Muscle layer of colon (tissue), 2 donors: ENCODE data around the gene SWAP70.
A peak's percentile ranks its signal among the peaks of the same experiment; 100 is the strongest.

ENCODE experiments used
- H3K27ac ChIP-seq: one replicate; pipeline ENCODE4 v1.7.0; 2013; ENCODE audit warnings: low read depth, mild to moderate bottlenecking, low read length, moderate library complexity
- H3K27me3 ChIP-seq, 2 donors: one replicate each; pipeline ENCODE4 v1.7.0; 2013; ENCODE audit warnings: low read length in 2 of 2, mild to moderate bottlenecking in 2 of 2; ENCODE audit not compliant: insufficient read depth in 2 of 2, control insufficient read depth in 1 of 2
- H3K36me3 ChIP-seq: one replicate; pipeline ENCODE4 v1.7.0; 2013; ENCODE audit warnings: mild to moderate bottlenecking, low read length; ENCODE audit not compliant: insufficient read depth
- H3K4me1 ChIP-seq: one replicate; pipeline ENCODE4 v1.7.0; 2013; ENCODE audit warnings: mild to moderate bottlenecking, low read length; ENCODE audit not compliant: insufficient read depth
- H3K4me3 ChIP-seq, 2 donors: one replicate each; pipeline ENCODE4 v1.7.0; 2013; ENCODE audit warnings: low read length in 2 of 2, low read depth in 1 of 2, mild to moderate bottlenecking in 1 of 2, moderate library complexity in 1 of 2
- H3K9ac ChIP-seq: one replicate; pipeline ENCODE4 v1.7.0; 2013; ENCODE audit warnings: low read length
- H3K9me3 ChIP-seq: one replicate; pipeline ENCODE4 v1.7.0; 2013; ENCODE audit warnings: mild to moderate bottlenecking, low read length
- donor health status: abdominal sarcoma.
- donor health status: Adenocarcinoma of cecum.

The SWAP70 gene

GRCh38 chr11:9675691-9676090 is 11.8 kb downstream of the SWAP70 start:
- no peaks in the 10 kb centered on the region for H3K9me3 ChIP-seq
- H3K27me3 ChIP-seq: no peaks in the 10 kb centered on the region
- H3K27ac ChIP-seq: no peak overlapping the region
- no peaks in the 10 kb centered on the region for H3K36me3 ChIP-seq
- no peak overlapping the region for H3K9ac ChIP-seq
- H3K4me1 ChIP-seq: no peaks in the 10 kb centered on the region
- H3K4me3 ChIP-seq: no peak overlapping the region

GRCh38 chr11:9677951-9678350 is 14.1 kb downstream of the SWAP70 start:
- H3K27me3 ChIP-seq: no peaks in the 10 kb centered on the region
- H3K27ac ChIP-seq: no peak overlapping the region
- no peak overlapping the region for H3K9ac ChIP-seq
- no peaks in the 10 kb centered on the region for H3K36me3 ChIP-seq
- H3K9me3 ChIP-seq: no peaks in the 10 kb centered on the region
- H3K4me3 ChIP-seq: no peak overlapping the region
- H3K4me1 ChIP-seq: peaks cover 16% of the 10 kb centered on the region

GRCh38 chr11:9678576-9678975 is 14.7 kb downstream of the SWAP70 start:
- no peak overlapping the region for H3K4me3 ChIP-seq
- no peaks in the 10 kb centered on the region for H3K27me3 ChIP-seq
- no peaks in the 10 kb centered on the region for H3K9me3 ChIP-seq
- H3K4me1 ChIP-seq: peaks cover 16% of the 10 kb centered on the region
- no peaks in the 10 kb centered on the region for H3K36me3 ChIP-seq
- no peak overlapping the region for H3K9ac ChIP-seq
- no peak overlapping the region for H3K27ac ChIP-seq

- H3K36me3 ChIP-seq: no peaks in the 10 kb centered on the region
- H3K4me3 ChIP-seq: no peak overlapping the region
- peaks cover 16% of the 10 kb centered on the region for H3K4me1 ChIP-seq
- H3K27me3 ChIP-seq: no peaks in the 10 kb centered on the region
- no peaks in the 10 kb centered on the region for H3K9me3 ChIP-seq
- H3K9ac ChIP-seq: no peak overlapping the region
- no peak overlapping the region for H3K27ac ChIP-seq
Observed at GRCh38 chr11:9680028-9680427, 16.2 kb downstream of the SWAP70 start.

GRCh38 chr11:9681583-9682372 is 17.9 kb downstream of the SWAP70 start:
- H3K27me3 ChIP-seq: no peaks in the 10 kb centered on the region
- H3K4me3 ChIP-seq: no peak overlapping the region
- H3K36me3 ChIP-seq: no peaks in the 10 kb centered on the region
- no peak overlapping the region for H3K9ac ChIP-seq
- H3K4me1 ChIP-seq: peaks cover 16% of the 10 kb centered on the region
- H3K27ac ChIP-seq: no peak overlapping the region
- H3K9me3 ChIP-seq: no peaks in the 10 kb centered on the region

- H3K9me3 ChIP-seq: no peaks in the 10 kb centered on the region
- no peak overlapping the region for H3K9ac ChIP-seq
- peaks cover 21% of the 10 kb centered on the region for H3K4me1 ChIP-seq
- no peak overlapping the region for H3K4me3 ChIP-seq
- H3K36me3 ChIP-seq: no peaks in the 10 kb centered on the region
- H3K27me3 ChIP-seq: no peaks in the 10 kb centered on the region
- peak overlapping the region; percentile 36 for H3K27ac ChIP-seq
Observed at GRCh38 chr11:9687711-9688477, 24.0 kb downstream of the SWAP70 start.

- Histone ChIP-seq H3K27ac (peak overlapping the region; percentile 57), H3K4me3 (peak overlapping the region in 1 of 2 donors; percentile 3), H3K4me1 (peaks cover 21% of the 10 kb centered on the region), H3K27me3 (no peaks in the 10 kb centered on the region), H3K36me3 (no peaks in the 10 kb centered on the region), H3K9me3 (no peaks in the 10 kb centered on the region), H3K9ac (peak overlapping the region; percentile 28)
Observed at GRCh38 chr11:9688716-9689511, 25.0 kb downstream of the SWAP70 start.

GRCh38 chr11:9689721-9690120 is 25.8 kb downstream of the SWAP70 start:
- Histone ChIP-seq H3K27me3 (no peaks in the 10 kb centered on the region), H3K4me3 (peak overlapping the region in 1 of 2 donors; percentile 3), H3K4me1 (peaks cover 21% of the 10 kb centered on the region), H3K9ac (peak overlapping the region; percentile 28), H3K9me3 (no peaks in the 10 kb centered on the region), H3K27ac (peak overlapping the region; percentile 57), H3K36me3 (no peaks in the 10 kb centered on the region)

GRCh38 chr11:9691865-9692264 is 28.0 kb downstream of the SWAP70 start:
- no peak overlapping the region for H3K9ac ChIP-seq
- H3K4me3 ChIP-seq: no peak overlapping the region
- H3K36me3 ChIP-seq: peaks cover 10% of the 10 kb centered on the region
- H3K4me1 ChIP-seq: peaks cover 21% of the 10 kb centered on the region
- no peaks in the 10 kb centered on the region for H3K27me3 ChIP-seq
- H3K27ac ChIP-seq: no peak overlapping the region
- H3K9me3 ChIP-seq: no peaks in the 10 kb centered on the region

GRCh38 chr11:9692691-9693090 is 28.8 kb downstream of the SWAP70 start:
- Histone ChIP-seq H3K4me1 (peaks cover 21% of the 10 kb centered on the region), H3K27ac (no peak overlapping the region), H3K4me3 (no peak overlapping the region), H3K27me3 (no peaks in the 10 kb centered on the region), H3K9ac (no peak overlapping the region), H3K9me3 (no peaks in the 10 kb centered on the region), H3K36me3 (peaks cover 10% of the 10 kb centered on the region)
